IPS-15b (cell line): Measurements from ENCODE around the gene MB21D2.

ENCODE experiments used
- H3K27me3 ChIP-seq: one replicate; pipeline ENCODE4 v1.6.1; 2013; ENCODE audit warnings: low read length; ENCODE audit not compliant: control insufficient read depth, insufficient read depth
- H3K36me3 ChIP-seq: one replicate; pipeline ENCODE4 v1.6.1; 2013; ENCODE audit warnings: low read length; ENCODE audit not compliant: control insufficient read depth, insufficient read depth
- H3K4me1 ChIP-seq: one replicate; pipeline ENCODE4 v1.6.1; 2013; ENCODE audit warnings: mild to moderate bottlenecking, low read length; ENCODE audit not compliant: control insufficient read depth, insufficient read depth
- H3K4me3 ChIP-seq: one replicate; pipeline ENCODE4 v1.5.1; 2013; ENCODE audit warnings: low read depth, low read length
- H3K9ac ChIP-seq: one replicate; pipeline ENCODE4 v1.6.1; 2013; ENCODE audit warnings: low read depth, mild to moderate bottlenecking, low read length
- H3K9me3 ChIP-seq: one replicate; pipeline ENCODE4 v1.6.1; 2013; ENCODE audit warnings: mild to moderate bottlenecking, low read length; ENCODE audit not compliant: control insufficient read depth, insufficient read depth

MB21D2 gene

DNA sequence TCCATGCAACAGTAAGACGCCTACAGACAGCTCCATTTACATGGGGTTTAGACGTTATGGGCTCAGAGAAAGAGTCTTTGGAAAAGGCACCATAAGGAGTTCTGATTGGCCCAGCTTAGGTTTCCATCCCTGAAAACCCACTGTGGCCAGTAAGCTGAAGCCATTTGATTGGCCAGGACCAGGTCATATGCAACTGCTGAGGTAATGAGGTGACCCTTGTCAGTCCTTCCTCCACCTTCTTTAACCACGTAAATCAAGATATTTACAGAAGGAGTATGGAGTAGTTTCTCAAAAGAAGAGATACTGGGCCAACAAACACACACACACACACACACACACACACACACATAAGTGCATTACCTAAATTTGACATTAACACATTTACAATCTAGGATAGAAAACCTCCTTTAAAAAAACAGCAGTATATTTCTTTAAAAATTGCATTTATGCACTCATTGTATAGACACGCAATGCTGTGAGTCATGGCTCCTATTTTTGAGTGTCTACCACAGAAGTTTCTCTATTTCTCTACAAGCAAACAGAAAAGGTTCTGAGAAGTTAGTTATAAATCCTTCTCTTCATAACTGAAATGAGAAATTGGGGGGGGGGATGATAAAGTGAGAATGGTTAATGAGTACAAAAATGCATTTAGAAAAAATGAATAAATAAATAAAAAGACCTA, 16.3 kb upstream of the MB21D2 start:
- no peaks in the 10 kb centered on the region for H3K4me1 ChIP-seq
- H3K27me3 ChIP-seq = no peaks in the 10 kb centered on the region
- H3K9me3 ChIP-seq = no peaks in the 10 kb centered on the region
- H3K4me3 ChIP-seq = no peak overlapping the region
- H3K36me3 ChIP-seq = no peaks in the 10 kb centered on the region
- H3K9ac ChIP-seq = no peak overlapping the region

DNA sequence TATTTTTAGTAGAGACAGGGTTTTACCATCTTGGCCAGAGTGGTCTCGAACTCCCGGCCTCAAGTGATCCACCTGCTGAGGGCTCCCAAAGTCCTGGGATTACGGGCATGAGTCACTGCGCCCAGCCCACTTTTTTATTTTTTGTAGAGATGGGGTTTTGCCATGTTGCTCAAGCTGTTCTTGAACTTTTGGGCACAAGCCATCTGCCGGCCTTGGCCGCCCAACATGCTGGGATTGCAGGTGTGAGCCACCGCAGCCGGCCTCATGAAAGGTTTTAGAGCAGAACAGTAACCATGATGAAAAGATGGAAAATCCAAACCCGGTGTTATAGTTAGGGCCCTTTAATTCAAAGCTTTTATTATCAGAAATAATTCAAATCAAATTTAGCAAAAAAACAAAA, 15.6 kb upstream of the MB21D2 start:
- H3K27me3 ChIP-seq = no peaks in the 10 kb centered on the region
- no peaks in the 10 kb centered on the region for H3K4me1 ChIP-seq
- H3K9me3 ChIP-seq = no peaks in the 10 kb centered on the region
- H3K9ac ChIP-seq = no peak overlapping the region
- H3K36me3 ChIP-seq = no peaks in the 10 kb centered on the region
- no peak overlapping the region for H3K4me3 ChIP-seq

DNA sequence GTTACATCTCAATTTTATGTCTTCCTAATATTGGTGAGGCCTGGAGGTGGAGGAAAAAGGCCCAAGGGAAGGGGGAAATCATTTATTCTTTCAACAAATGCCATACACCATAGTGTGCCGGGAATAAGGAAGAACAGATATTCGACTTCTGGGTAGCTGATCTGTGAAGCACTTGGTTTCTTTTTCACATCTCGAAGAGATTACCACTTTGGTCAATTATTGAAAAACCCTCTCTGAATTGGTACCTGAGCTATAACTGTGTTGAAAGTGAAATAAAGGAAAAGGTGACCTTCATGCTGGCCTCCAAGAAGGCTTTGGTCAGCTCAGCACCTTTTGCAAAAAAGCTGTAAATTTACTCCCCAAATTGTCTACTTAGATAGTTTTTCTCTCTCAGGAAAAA, 14.2 kb upstream of the MB21D2 start:
- no peaks in the 10 kb centered on the region for H3K36me3 ChIP-seq
- H3K27me3 ChIP-seq = no peaks in the 10 kb centered on the region
- H3K4me3 ChIP-seq = no peak overlapping the region
- no peaks in the 10 kb centered on the region for H3K9me3 ChIP-seq
- no peaks in the 10 kb centered on the region for H3K4me1 ChIP-seq
- H3K9ac ChIP-seq = no peak overlapping the region

DNA sequence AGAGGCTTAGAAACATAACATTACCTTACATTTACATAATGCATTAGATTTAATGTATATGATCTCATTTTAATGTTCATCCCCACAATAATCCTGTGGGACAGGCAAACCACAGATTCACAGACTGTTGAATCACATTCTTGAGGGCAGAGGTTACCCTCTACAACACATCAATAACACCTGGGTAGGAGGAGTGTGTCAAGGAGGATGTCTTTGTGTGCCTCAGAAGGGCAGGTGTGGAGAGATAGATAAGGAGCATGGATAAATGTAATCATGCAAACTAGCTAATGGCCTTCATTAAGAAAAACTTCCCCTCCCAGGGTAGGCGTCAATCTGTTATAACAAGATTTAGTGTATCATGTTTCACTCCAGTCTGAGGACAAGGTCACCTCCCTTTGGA, 12.9 kb upstream of the MB21D2 start:
- Histone ChIP-seq H3K36me3 (no peaks in the 10 kb centered on the region), H3K9me3 (no peaks in the 10 kb centered on the region), H3K4me3 (no peak overlapping the region), H3K27me3 (no peaks in the 10 kb centered on the region), H3K9ac (no peak overlapping the region), H3K4me1 (no peaks in the 10 kb centered on the region)

DNA sequence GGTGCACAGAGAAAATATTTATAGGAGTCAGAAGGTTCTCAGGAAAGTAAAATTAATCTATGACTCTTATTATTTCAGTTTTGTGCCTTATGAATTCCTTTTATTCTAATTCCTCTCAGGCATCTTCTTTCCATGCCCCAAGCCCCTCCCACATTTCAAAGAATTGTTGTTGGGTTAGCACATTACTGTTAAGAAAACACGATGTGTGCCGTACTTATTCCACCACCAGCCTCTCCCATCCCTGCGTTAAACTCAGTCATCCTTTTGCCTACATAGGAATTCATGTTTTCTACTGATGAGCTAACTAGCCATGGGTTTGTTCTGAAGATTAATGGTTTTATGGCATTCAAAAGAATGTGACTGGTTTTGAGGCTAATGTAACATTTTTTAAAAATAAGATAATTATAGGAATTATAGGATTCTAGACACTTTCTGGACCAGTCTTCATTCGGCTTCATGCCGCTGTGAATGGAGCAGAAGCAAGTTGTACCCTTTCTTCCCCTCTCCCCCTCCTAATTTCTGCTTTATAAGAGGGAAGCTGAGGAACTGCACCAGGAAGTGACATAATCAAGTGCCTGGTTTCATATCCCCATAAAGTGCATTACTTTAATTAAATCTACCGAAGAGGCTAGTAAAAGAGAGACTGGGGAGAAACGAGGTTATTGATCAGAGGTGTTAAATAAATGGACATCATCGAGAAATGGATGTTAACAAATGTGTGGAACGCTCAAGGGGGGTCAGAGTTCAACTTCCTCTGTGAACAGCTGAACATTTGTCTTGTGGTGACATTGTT, 12.3 kb upstream of the MB21D2 start:
- Histone ChIP-seq H3K27me3 (no peaks in the 10 kb centered on the region), H3K9ac (no peak overlapping the region), H3K4me1 (no peaks in the 10 kb centered on the region), H3K9me3 (no peaks in the 10 kb centered on the region), H3K36me3 (no peaks in the 10 kb centered on the region), H3K4me3 (no peak overlapping the region)

DNA sequence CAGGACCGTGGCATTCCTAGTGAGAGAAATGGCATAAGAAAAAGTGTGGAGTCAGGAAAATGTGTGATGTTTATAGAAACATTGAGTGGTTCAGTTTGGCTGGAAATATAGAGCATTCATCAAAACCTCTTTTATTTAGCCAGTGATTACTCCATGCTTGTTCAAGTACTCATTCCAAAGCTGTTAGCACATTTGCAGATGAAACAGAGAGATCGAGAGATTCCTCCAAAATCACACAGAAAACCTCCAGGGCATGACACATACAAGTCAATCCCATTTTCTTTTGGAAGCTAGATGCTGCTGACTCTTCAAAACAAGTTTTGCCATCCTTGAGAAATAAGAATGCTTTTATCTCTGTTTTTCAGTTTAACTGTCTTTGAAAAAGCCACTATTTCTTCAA, 11.5 kb upstream of the MB21D2 start:
- H3K4me3 ChIP-seq = no peak overlapping the region
- no peaks in the 10 kb centered on the region for H3K4me1 ChIP-seq
- H3K36me3 ChIP-seq = no peaks in the 10 kb centered on the region
- H3K27me3 ChIP-seq = no peaks in the 10 kb centered on the region
- no peak overlapping the region for H3K9ac ChIP-seq
- no peaks in the 10 kb centered on the region for H3K9me3 ChIP-seq

DNA sequence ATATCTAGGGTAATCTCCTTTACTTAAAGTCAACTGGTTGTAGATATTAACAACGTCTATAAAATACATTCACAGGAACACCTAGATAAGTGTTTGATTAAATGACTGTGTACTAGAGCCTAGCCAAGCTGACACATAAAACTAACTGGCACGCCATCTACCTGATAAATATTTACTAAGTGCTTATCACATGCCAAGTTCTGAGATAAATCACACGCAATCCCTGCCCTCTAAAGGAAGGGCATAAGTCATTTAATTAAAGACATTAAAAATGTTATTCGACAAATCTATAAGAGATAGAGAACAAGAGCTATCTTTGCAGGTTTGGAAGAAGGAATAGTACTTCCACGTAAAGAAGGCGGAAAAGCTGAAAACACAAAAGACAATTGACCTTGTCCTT, 11.1 kb upstream of the MB21D2 start:
- H3K4me1 ChIP-seq = peaks cover 3% of the 10 kb centered on the region
- H3K27me3 ChIP-seq = no peaks in the 10 kb centered on the region
- no peak overlapping the region for H3K9ac ChIP-seq
- H3K36me3 ChIP-seq = no peaks in the 10 kb centered on the region
- H3K9me3 ChIP-seq = no peaks in the 10 kb centered on the region
- no peak overlapping the region for H3K4me3 ChIP-seq

DNA sequence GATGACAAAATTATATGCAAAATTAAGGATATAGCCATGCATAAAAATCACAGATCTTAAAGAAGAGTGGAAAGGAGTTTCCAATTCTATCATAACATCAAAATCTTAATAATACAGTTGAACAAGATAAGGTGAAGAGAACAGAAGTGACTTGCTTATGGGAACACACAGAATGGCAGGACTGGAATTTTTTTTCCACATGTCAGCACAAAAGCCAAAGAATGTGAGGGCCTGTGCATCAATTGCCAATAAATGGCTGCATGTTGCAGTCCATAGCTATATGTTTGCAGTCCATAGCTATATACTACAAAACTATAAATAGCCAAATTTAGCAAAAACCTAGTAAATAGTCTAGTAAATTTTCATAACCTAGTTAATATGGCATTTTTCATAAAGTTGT, 10.4 kb upstream of the MB21D2 start:
- Histone ChIP-seq H3K9ac (no peak overlapping the region), H3K36me3 (no peaks in the 10 kb centered on the region), H3K9me3 (no peaks in the 10 kb centered on the region), H3K4me1 (peaks cover 8% of the 10 kb centered on the region), H3K27me3 (no peaks in the 10 kb centered on the region), H3K4me3 (no peak overlapping the region)

DNA sequence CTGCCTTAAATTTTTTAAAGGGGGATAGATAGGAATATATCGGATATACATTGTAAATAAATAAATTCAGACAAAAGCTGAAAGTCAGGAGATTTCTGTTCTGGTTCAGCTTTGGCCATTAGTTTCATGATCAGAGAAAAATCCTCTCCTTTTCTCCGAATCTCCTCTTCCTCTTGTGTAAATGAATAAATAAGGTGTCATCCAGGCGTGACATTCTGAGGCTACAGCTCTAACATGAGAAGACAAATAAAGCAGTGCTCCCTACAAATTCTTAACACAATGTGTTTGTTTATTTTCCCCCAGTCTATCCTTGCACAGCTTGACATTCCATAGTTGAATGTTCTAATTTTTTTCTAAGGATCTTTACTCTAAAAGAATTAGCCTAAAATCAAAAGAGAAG, 9.4 kb upstream of the MB21D2 start:
- Histone ChIP-seq H3K27me3 (no peaks in the 10 kb centered on the region), H3K9me3 (no peaks in the 10 kb centered on the region), H3K9ac (no peak overlapping the region), H3K36me3 (no peaks in the 10 kb centered on the region), H3K4me3 (no peak overlapping the region), H3K4me1 (peaks cover 14% of the 10 kb centered on the region)

DNA sequence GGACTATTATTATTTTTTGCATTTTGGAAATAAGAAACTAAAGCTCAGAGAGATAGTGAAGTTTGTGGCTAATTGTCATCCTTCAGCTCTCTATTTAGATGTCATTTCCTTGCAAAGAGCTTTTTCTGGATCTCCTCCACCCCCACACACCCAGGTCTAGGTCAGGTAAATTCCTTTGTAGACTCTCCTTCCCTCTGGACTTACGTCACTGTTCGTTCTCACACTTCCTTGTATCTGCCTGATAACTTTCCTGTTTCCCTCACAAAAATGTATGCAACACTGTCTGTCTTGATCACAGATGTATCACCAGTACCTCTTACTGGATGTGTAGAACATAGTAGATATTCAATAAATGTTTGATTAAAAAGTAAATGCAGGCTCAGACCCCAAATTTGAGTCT, 6.1 kb upstream of the MB21D2 start:
- no peak overlapping the region for H3K4me3 ChIP-seq
- H3K4me1 ChIP-seq = peaks cover 21% of the 10 kb centered on the region
- no peaks in the 10 kb centered on the region for H3K36me3 ChIP-seq
- peaks cover 2% of the 10 kb centered on the region for H3K27me3 ChIP-seq
- H3K9me3 ChIP-seq = no peaks in the 10 kb centered on the region
- H3K9ac ChIP-seq = no peak overlapping the region

DNA sequence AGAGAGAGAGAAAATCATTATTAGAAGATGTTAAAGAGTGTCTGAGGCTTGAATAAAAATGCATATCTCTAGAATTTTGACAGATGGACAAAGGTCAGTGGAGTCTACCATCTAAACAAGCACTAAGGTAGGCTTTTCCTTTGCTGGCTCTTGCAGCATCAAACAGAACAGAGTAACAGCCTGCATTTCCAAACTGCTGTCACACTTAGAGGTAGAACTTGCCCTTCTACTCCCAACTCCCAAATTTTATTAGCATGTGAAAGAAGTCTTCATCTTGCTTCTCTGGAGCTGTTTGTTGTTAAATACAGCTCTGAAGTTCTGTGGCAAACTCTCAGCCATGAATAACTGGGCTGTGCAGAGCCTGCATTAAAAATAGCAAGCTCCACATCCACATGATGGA, 4.1 kb upstream of the MB21D2 start:
- H3K9ac ChIP-seq = no peak overlapping the region
- H3K4me1 ChIP-seq = peaks cover 24% of the 10 kb centered on the region
- H3K27me3 ChIP-seq = peaks cover 3% of the 10 kb centered on the region
- no peaks in the 10 kb centered on the region for H3K9me3 ChIP-seq
- no peak overlapping the region for H3K4me3 ChIP-seq
- no peaks in the 10 kb centered on the region for H3K36me3 ChIP-seq

DNA sequence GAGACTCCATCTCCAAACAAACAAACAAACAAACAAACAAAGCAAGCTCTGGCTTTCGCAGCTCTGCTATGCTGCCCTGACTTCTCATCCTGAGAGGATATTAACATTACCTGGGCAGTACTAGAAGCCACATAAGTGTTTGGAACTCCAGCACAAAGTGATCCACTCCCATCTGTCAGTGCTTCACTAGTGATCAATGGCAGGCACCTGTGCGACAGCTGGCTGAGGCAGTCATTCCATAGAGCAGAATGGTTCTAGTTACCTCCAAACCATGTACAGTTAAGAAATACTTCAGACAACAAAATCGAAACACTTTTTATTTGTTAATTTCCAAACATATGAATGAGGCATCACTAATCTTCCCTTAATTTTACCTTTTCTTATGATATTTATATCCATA, 2.8 kb upstream of the MB21D2 start:
- Histone ChIP-seq H3K27me3 (peaks cover 3% of the 10 kb centered on the region), H3K9ac (no peak overlapping the region), H3K4me3 (no peak overlapping the region), H3K4me1 (peaks cover 24% of the 10 kb centered on the region), H3K36me3 (no peaks in the 10 kb centered on the region), H3K9me3 (no peaks in the 10 kb centered on the region)
